ENCODE results near the gene COPG2. TPM values are rescaled to one million over a fixed set of nuclear protein-coding genes. Genes with fewer than 3 reads are reported as not detected.

Gene COPG2
- total RNA-seq, 2 donors from 2014 or later: 74.3 to 76.3 TPM

GRCh38 chr7:130492523-130493274, 175.8 kb downstream of the COPG2 start:
- peak overlapping the region; percentile 32 for H3K9ac ChIP-seq (ENCODE audit: extremely low read depth, low read length, poor library complexity, severe bottlenecking)
- Mint-ChIP-seq H3K4me1 (peaks cover 43% of the 10 kb centered on the region), H3K4me3 (peak overlapping the region; percentile 59), H3K36me3 (ENCODE audit: low read depth) (peaks cover 42% of the 10 kb centered on the region), H3K27ac (peak overlapping the region; percentile 6), H3K9me3 (peaks cover 19% of the 10 kb centered on the region), H3K27me3 (ENCODE audit: insufficient read depth) (peaks cover 38% of the 10 kb centered on the region)
- 52 to 63% methylated on average over 44 to 50 of the region's 50 CpGs for WGBS, 2 experiments (ENCODE audit: insufficient coverage in 1 of 2, insufficient read length in 1 of 2)
- H3K4me3 ChIP-seq (ENCODE audit: low read length): peak overlapping the region; percentile 78
- no peak overlapping the region for H3K27ac ChIP-seq (ENCODE audit: low read depth, low read length)
- peak; percentile 59 for DNase-seq
- no peak for TF ChIP-seq CTCF (conservative IDR thresholded peaks at IDR 0.05)
- H3K27me3 ChIP-seq (ENCODE audit: control insufficient read depth, insufficient read depth, low read length, poor library complexity, severe bottlenecking): peaks cover 17% of the 10 kb centered on the region
- peaks cover 10% of the 10 kb centered on the region for H3K4me1 ChIP-seq (ENCODE audit: control insufficient read depth, insufficient read depth, low read length)
- peaks cover 19% of the 10 kb centered on the region for H3K36me3 ChIP-seq (ENCODE audit: control insufficient read depth, insufficient read depth, low read length)
- no peaks in the 10 kb centered on the region for H3K9me3 ChIP-seq (ENCODE audit: control insufficient read depth, low read length)

- Mint-ChIP-seq H3K36me3 (ENCODE audit: low read depth) (peaks cover 37% of the 10 kb centered on the region), H3K4me1 (peaks cover 48% of the 10 kb centered on the region), H3K27ac (peak within 1 kb of the TSS; percentile 19), H3K4me3 (peak within 1 kb of the TSS; percentile 59), H3K9me3 (peaks cover 19% of the 10 kb centered on the region), H3K27me3 (ENCODE audit: insufficient read depth) (peaks cover 38% of the 10 kb centered on the region)
- H3K36me3 ChIP-seq (ENCODE audit: control insufficient read depth, insufficient read depth, low read length): peaks cover 13% of the 10 kb centered on the region
- DNase-seq: peak; percentile 75
- peak within 1 kb of the TSS; percentile 32 for H3K9ac ChIP-seq (ENCODE audit: extremely low read depth, low read length, poor library complexity, severe bottlenecking)
- H3K4me3 ChIP-seq (ENCODE audit: low read length): peak within 1 kb of the TSS; percentile 78
- peaks cover 10% of the 10 kb centered on the region for H3K4me1 ChIP-seq (ENCODE audit: control insufficient read depth, insufficient read depth, low read length)
- H3K27me3 ChIP-seq (ENCODE audit: control insufficient read depth, insufficient read depth, low read length, poor library complexity, severe bottlenecking): peaks cover 17% of the 10 kb centered on the region
- no peaks in the 10 kb centered on the region for H3K9me3 ChIP-seq (ENCODE audit: control insufficient read depth, low read length)
- H3K27ac ChIP-seq (ENCODE audit: low read depth, low read length): peak within 1 kb of the TSS; percentile 80
- peak; percentile 12 for TF ChIP-seq CTCF (conservative IDR thresholded peaks at IDR 0.05)
- 45 to 62% methylated on average over 20 to 71 of the region's 71 CpGs for WGBS, 2 experiments (ENCODE audit: insufficient coverage in 1 of 2, insufficient read length in 1 of 2)
Observed at GRCh38 chr7:130491841-130492522, 176.6 kb downstream of the COPG2 start, which contains the start of gene MEST. Gene MEST, plus strand, starts transcription at chr7:130492085. Its CDS starts 229 bp downstream, at chr7:130492314.

- Mint-ChIP-seq H3K36me3 (ENCODE audit: low read depth) (peaks cover 31% of the 10 kb centered on the region), H3K27ac (peak overlapping the region; percentile 19), H3K4me1 (peaks cover 52% of the 10 kb centered on the region), H3K27me3 (ENCODE audit: insufficient read depth) (peaks cover 38% of the 10 kb centered on the region), H3K4me3 (peak overlapping the region; percentile 59), H3K9me3 (peaks cover 19% of the 10 kb centered on the region)
- peaks cover 17% of the 10 kb centered on the region for H3K27me3 ChIP-seq (ENCODE audit: control insufficient read depth, insufficient read depth, low read length, poor library complexity, severe bottlenecking)
- WGBS, 2 experiments (ENCODE audit: insufficient coverage in 1 of 2, insufficient read length in 1 of 2): 51 to 68% methylated on average over 48 to 62 of the region's 62 CpGs
- peaks cover 10% of the 10 kb centered on the region for H3K4me1 ChIP-seq (ENCODE audit: control insufficient read depth, insufficient read depth, low read length)
- peaks cover 5% of the 10 kb centered on the region for H3K36me3 ChIP-seq (ENCODE audit: control insufficient read depth, insufficient read depth, low read length)
- peak; percentile 87 for TF ChIP-seq CTCF (conservative IDR thresholded peaks at IDR 0.05)
- no peak overlapping the region for H3K9ac ChIP-seq (ENCODE audit: extremely low read depth, low read length, poor library complexity, severe bottlenecking)
- no peaks in the 10 kb centered on the region for H3K9me3 ChIP-seq (ENCODE audit: control insufficient read depth, low read length)
- peak; percentile 81 for DNase-seq
- peak overlapping the region; percentile 69 for H3K4me3 ChIP-seq (ENCODE audit: low read length)
- H3K27ac ChIP-seq (ENCODE audit: low read depth, low read length): peak overlapping the region; percentile 91
Observed at GRCh38 chr7:130490888-130491804, 177.4 kb downstream of the COPG2 start.

All from endodermal cell (in vitro differentiated cells).